ENCODE measurements around the gene SGSM2. TPM values are rescaled to one million over a fixed set of nuclear protein-coding genes. Genes with fewer than 3 reads are reported as not detected.

Gene SGSM2
- total RNA-seq, 1 donor from 2014 or later = 26.3 TPM

- intact Hi-C loops (cut with DNase I) = no loop called here
- no peak for ATAC-seq
- DNase-seq (ENCODE audit: missing footprints) = no peak
These were observed 43.1 kb downstream of the SGSM2 start for GRCh38 chr17:2380226-2380922.

- DNase-seq (ENCODE audit: missing footprints) (no peak), ATAC-seq (no peak)
- intact Hi-C loops (cut with DNase I) = no loop called here
These were observed 43.8 kb downstream of the SGSM2 start for GRCh38 chr17:2380950-2381649.

GRCh38 chr17:2383628-2384167 lies 46.4 kb downstream of the SGSM2 start:
- no peak for DNase-seq (ENCODE audit: missing footprints)
- intact Hi-C loops (cut with DNase I) = no loop called here
- no peak for ATAC-seq

- intact Hi-C loops (cut with DNase I) = no loop called here
- ATAC-seq = no peak
- no peak for DNase-seq (ENCODE audit: missing footprints)
These were observed 47.3 kb downstream of the SGSM2 start for GRCh38 chr17:2384439-2385127.

- no peak for DNase-seq (ENCODE audit: missing footprints)
- no peak for ATAC-seq
- intact Hi-C loops (cut with DNase I) = no loop called here
These were observed 48.2 kb downstream of the SGSM2 start for GRCh38 chr17:2385240-2386210.

GRCh38 chr17:2386400-2387085 lies 49.2 kb downstream of the SGSM2 start:
- ATAC-seq = no peak
- DNase-seq (ENCODE audit: missing footprints) = no peak
- intact Hi-C loops (cut with DNase I) = no loop called here

- DNase-seq (ENCODE audit: missing footprints) (no peak), ATAC-seq (no peak)
- intact Hi-C loops (cut with DNase I) = no loop called here
These were observed 50.1 kb downstream of the SGSM2 start for GRCh38 chr17:2387086-2388019.

- DNase-seq (ENCODE audit: missing footprints) (no peak), ATAC-seq (no peak)
- intact Hi-C loops (cut with DNase I) = no loop called here
These were observed 50.9 kb downstream of the SGSM2 start for GRCh38 chr17:2388020-2388682.

- DNase-seq (ENCODE audit: missing footprints) (no peak), ATAC-seq (no peak)
- intact Hi-C loops (cut with DNase I) = no loop called here
These were observed 51.4 kb downstream of the SGSM2 start for GRCh38 chr17:2388683-2389055.

- no peak for ATAC-seq
- intact Hi-C loops (cut with DNase I) = loop anchor here (2.0 kb wide), 1 partner anchor 14 kb away; no protein-coding TSS in a partner anchor
- DNase-seq (ENCODE audit: missing footprints) = no peak
These were observed 53.0 kb downstream of the SGSM2 start for GRCh38 chr17:2390199-2390836.

- DNase-seq (ENCODE audit: missing footprints) = no peak
- intact Hi-C loops (cut with DNase I) = loop anchor here (2.0 kb wide), 1 partner anchor 13 kb away; no protein-coding TSS in a partner anchor
- ATAC-seq = no peak
These were observed 54.4 kb downstream of the SGSM2 start for GRCh38 chr17:2391597-2392251.

GRCh38 chr17:2392252-2393173 lies 55.2 kb downstream of the SGSM2 start:
- intact Hi-C loops (cut with DNase I) = loop anchor here (1.0 kb wide), 1 partner anchor 9 kb away; the partner anchor contains the start of gene MNT
- DNase-seq (ENCODE audit: missing footprints) = peak; percentile 98
- ATAC-seq = peak; percentile 70

- intact Hi-C loops (cut with DNase I) = loop anchor here (1.0 kb wide), 1 partner anchor 8 kb away; the partner anchor contains the start of gene MNT
- ATAC-seq (peak; percentile 56), DNase-seq (ENCODE audit: missing footprints) (peak; percentile 96)
These were observed 56.1 kb downstream of the SGSM2 start for GRCh38 chr17:2393174-2393953.
